GM06990 (cell line): ENCODE results near the gene GALNT6.

Experiments
- DNase-seq: peaks from one replicate; pipeline ENCODE4 v3.0.0-alpha.2; 2011; ENCODE audit not compliant: insufficient read length; ENCODE audit errors: extremely low read depth
- H3K27me3 ChIP-seq: replicated peaks from 2 replicates; pipeline ENCODE4 v1.6.0; 2011; ENCODE audit warnings: low read length; ENCODE audit not compliant: control insufficient read depth, insufficient read depth
- H3K36me3 ChIP-seq: 2 replicates; pipeline ENCODE4 v1.5.1; 2011; ENCODE audit warnings: low read length; ENCODE audit not compliant: control insufficient read depth, insufficient read depth
- H3K4me3 ChIP-seq: replicated peaks from 2 replicates; pipeline ENCODE4 v1.5.1; 2011; ENCODE audit warnings: low read depth, mild to moderate bottlenecking, control low read depth, low read length
- TF ChIP-seq, protein P1 (sequence below): IDR thresholded peaks from 2 replicates; pipeline ENCODE4 v1.5.1; 2011; ENCODE audit warnings: low read length, control low read depth, mild to moderate bottlenecking, inconsistent platforms; ENCODE audit not compliant: insufficient read depth, poor library complexity, severe bottlenecking

The GALNT6 gene

DNA sequence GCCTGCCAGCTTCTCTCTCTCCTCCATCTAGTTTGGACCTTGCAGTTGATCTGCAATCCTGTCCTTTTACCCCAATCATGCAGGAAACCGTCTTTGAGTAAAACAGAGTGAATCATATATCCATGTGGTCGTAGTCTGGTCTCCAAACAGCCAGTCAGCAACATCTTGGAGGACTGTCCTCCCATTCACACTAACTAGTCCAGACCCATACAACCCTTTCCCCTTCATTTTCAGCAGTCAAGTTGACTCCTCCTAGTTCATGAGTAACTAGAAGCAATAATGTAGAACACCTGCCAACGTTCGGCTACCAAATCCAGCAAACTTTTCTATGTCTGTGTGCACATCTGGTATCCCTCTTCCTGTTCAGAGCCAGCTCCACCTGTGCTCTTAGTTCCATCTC, 56.4 kb downstream of the GALNT6 start:
- H3K4me3 ChIP-seq, result no peak overlapping the region
- DNase-seq, result no peak
- H3K27me3 ChIP-seq, result no peaks in the 10 kb centered on the region
- TF ChIP-seq, protein P1, sequence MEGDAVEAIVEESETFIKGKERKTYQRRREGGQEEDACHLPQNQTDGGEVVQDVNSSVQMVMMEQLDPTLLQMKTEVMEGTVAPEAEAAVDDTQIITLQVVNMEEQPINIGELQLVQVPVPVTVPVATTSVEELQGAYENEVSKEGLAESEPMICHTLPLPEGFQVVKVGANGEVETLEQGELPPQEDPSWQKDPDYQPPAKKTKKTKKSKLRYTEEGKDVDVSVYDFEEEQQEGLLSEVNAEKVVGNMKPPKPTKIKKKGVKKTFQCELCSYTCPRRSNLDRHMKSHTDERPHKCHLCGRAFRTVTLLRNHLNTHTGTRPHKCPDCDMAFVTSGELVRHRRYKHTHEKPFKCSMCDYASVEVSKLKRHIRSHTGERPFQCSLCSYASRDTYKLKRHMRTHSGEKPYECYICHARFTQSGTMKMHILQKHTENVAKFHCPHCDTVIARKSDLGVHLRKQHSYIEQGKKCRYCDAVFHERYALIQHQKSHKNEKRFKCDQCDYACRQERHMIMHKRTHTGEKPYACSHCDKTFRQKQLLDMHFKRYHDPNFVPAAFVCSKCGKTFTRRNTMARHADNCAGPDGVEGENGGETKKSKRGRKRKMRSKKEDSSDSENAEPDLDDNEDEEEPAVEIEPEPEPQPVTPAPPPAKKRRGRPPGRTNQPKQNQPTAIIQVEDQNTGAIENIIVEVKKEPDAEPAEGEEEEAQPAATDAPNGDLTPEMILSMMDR, result no peak
- no peaks in the 10 kb centered on the region for H3K36me3 ChIP-seq

DNA sequence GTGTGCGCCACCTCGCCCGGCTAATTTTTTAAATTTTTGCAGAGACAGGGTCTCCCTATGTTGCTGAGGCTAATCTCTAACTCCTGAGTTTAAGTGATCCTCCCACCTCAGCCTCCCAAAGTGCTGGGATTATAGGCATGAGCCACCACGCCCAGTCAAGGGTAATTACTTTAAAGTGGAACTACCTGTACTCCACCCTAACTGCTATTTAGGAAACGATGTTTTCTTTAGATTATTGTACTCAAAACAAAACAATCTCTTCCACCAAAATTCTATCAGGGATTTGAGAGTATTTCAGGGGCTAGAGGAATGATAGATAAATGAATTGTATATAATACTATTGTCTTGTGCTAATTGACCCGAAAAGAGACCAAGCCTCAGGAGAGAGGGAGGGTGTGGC, 57.7 kb downstream of the GALNT6 start:
- TF ChIP-seq, protein P1, result no peak
- H3K4me3 ChIP-seq, result no peak overlapping the region

GRCh38 chr12:51330186-51330585, 61.0 kb downstream of the GALNT6 start:
- no peak overlapping the region for H3K4me3 ChIP-seq
- H3K27me3 ChIP-seq, result no peaks in the 10 kb centered on the region
- no peak for DNase-seq
- H3K36me3 ChIP-seq, result no peaks in the 10 kb centered on the region
- TF ChIP-seq, protein P1, result no peak

More for the DNA sequence above, 57.7 kb downstream of the GALNT6 start:
- Histone ChIP-seq H3K27me3 (no peaks in the 10 kb centered on the region), H3K36me3 (no peaks in the 10 kb centered on the region)
- no peak for DNase-seq

DNA sequence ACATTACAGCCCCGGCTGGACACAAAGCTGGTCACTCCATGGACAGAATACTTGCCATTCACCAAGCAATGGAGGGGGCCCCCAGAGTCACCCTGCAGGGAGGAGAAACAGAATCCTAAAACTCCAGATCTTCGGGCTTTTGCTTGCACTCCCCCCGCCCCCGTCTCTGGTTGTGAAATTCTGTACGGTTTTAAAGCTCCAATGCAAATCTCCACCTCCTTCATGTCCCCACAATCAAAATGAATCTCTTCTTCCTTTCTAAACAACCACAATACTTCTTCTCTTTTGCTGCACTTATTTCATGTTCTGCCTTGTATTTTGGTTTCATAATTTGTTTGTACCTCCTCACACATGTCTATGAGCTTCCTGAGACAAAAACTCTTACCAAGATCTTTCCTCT, 61.5 kb downstream of the GALNT6 start:
- DNase-seq, result no peak
- TF ChIP-seq, protein P1, result no peak

DNA sequence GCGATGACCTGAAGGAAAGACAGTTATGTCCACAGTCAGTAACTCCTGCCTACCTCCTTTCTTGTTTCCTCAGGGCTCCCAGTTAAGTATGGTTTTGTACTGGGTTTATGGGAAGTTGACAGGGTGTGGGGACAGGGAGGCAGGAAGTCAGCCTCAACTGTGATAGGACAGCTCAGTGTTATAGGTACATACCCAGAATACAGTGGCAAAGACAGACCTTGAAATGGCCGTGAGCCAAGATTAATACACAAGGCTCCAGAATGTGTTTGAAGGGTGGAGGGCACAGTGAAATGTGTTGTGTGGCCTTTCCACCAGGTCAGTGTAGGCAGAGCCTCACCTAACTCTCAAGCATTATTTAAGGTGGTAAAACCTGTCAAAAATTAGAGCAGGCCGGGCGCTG, 62.6 kb downstream of the GALNT6 start:
- Histone ChIP-seq H3K36me3 (no peaks in the 10 kb centered on the region), H3K27me3 (no peaks in the 10 kb centered on the region), H3K4me3 (no peak overlapping the region)
- TF ChIP-seq, protein P1, result no peak
- no peak for DNase-seq

More for the DNA sequence above, 61.5 kb downstream of the GALNT6 start:
- Histone ChIP-seq H3K27me3 (no peaks in the 10 kb centered on the region), H3K4me3 (no peak overlapping the region), H3K36me3 (no peaks in the 10 kb centered on the region)
